Stimulated activated CD4-positive, alpha-beta T cell treated with anti-CD3 and anti-CD28 coated beads, Interleukin-2, amount 100 ng/mL, for 48 hours (primary cell): Measurements from ENCODE around the gene RAB25.
"Not testable (repeated sequence)": the region's sequence is repeated elsewhere in the genome, so short reads cannot be mapped to it uniquely, and the experiment has no call there.

Experiments
- DNase-seq, 2 donors: peaks; one replicate each; pipeline ENCODE4 v3.0.0-alpha.2; 2020

RAB25 gene

DNA sequence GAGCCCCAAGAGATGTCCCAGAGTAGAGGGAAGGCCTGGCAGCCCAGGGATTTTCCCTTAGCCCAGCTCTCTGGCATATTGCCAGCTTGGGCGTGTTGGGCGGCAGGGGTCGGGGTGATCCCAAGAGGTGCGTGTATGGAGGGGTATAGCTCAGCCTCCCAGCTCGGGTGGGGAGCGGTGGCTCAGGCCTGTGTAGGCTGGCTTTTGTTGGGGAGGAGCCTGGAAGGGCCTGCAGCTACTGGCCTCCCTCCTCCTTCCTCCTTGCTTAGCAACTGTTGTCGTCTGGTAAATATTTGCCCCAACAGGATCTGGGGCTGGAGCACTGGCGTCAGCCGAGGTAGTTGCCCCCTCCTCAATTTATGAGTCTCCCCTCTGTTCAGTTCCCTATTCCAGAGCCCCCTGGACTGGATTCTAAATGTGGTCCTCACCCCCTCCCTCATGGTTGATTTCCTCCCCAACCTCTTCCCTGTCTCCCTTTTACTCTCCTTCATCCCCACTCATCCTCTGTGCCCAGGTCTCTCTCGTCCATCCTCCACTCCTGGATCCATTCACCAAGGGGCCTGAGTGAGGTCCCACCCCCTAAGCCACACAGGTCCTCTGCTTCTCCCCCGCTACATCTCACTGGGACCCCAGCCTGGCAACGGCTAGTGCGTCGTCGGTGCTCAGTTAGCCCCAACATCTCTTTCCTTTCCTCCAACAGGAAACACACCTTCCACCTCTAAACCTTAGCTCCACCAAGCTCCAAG is 43.3 kb downstream of the RAB25 start:
- DNase-seq: no peak

- no peak for DNase-seq
These were observed 44.2 kb downstream of the RAB25 start for GRCh38 chr1:156104861-156105832.

GRCh38 chr1:156106624-156107488 is 45.9 kb downstream of the RAB25 start:
- DNase-seq: no peak

- no peak for DNase-seq
These were observed 47.1 kb downstream of the RAB25 start for GRCh38 chr1:156108057-156108456.

GRCh38 chr1:156108664-156109241 is 47.8 kb downstream of the RAB25 start:
- DNase-seq: no peak

DNA sequence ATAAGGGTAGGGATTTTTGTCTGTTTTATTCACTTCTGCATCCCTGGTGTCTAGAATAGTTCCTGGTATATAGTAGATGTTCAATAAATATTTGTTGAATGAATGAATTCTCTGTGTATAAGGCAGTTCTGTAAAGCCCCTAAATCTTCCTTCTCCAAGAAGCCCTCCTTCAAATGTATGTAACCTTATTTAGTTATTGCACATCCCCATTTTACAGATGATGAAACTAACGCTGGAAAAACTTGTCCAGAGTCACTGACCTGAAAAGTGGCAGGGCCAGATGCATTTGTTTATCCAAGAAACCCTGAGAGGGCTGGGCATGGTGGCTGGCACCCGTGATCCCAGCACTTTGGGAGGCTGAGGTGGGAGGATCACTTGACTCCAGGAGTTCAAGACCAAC is 49.3 kb downstream of the RAB25 start:
- DNase-seq: no peak

- no peak for DNase-seq
These were observed 50.5 kb downstream of the RAB25 start for GRCh38 chr1:156111355-156111962.

- DNase-seq: no peak
These were observed 51.5 kb downstream of the RAB25 start for GRCh38 chr1:156112276-156113137.

DNA sequence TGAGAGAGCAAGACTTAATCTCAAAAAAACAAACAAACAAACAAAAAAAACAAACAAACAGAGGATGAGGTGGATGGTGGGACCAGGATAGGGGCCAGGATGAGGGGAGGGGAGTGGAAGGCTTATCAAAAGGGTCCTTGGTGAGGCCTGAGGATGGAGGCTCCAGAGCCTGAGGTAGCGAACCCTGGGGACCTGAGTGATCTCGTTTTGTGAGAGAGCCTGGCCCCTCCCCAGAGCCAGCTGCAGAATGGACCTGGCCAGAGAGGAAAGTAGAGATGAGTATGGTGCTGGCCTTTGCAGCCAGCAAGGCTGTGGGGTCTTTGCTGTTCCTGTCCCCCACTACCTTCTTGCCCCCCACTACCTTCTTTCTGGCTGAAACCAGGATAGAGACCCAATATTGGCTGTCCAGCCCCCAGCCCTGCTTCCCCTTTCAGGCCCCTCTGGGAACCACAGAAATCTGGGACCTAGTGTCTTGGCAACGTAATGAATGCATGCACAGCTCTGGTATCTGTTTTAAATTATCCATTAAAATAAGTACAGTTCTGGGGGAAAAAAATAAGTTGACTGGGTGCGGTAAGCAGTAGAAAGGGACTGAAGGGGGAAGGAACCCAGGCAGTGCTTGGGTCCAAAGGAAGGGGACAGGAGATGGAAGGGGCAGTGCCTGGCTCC is 52.5 kb downstream of the RAB25 start:
- no peak for DNase-seq

DNA sequence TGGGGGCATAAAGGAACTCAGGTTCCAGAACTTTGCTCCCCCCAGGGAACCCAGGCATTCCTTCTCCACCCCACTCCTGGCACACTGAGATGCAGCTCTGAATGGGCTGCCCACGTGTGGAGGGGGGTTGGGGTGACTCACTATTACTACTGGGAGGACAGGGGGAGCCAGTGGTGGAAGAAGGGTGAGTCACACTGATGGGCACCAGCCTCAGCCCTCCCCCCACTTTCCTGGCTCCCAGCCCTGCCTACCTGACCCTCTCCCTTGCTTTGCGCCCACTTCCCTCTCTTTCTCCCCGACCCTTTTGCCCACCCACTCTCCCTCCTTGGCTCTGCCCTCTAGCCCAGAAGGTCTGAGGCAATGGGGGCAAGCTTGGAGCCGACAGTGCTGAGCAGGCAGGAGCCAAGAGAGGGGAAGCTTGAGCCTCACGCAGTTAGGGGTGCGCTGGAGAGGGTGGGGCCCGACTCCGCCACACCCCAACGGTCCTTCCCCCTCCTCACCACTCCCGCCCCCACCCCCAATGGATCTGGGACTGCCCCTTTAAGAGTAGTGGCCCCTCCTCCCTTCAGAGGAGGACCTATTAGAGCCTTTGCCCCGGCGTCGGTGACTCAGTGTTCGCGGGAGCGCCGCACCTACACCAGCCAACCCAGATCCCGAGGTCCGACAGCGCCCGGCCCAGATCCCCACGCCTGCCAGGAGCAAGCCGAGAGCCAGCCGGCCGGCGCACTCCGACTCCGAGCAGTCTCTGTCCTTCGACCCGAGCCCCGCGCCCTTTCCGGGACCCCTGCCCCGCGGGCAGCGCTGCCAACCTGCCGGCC is 53.4 kb downstream of the RAB25 start, which contains the start of gene LMNA:
Gene LMNA (plus strand): TSS at position 611 of the 818 bp plus-strand sequence. CDS start 208 bp downstream, outside the sequence.
- DNase-seq: peak; percentile 70

DNA sequence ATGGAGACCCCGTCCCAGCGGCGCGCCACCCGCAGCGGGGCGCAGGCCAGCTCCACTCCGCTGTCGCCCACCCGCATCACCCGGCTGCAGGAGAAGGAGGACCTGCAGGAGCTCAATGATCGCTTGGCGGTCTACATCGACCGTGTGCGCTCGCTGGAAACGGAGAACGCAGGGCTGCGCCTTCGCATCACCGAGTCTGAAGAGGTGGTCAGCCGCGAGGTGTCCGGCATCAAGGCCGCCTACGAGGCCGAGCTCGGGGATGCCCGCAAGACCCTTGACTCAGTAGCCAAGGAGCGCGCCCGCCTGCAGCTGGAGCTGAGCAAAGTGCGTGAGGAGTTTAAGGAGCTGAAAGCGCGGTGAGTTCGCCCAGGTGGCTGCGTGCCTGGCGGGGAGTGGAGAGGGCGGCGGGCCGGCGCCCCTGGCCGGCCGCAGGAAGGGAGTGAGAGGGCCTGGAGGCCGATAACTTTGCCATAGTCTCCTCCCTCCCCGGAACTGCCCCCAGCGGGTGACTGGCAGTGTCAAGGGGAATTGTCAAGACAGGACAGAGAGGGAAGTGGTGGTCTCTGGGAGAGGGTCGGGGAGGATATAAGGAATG is 54.1 kb downstream of the RAB25 start:
- DNase-seq: no peak

DNA sequence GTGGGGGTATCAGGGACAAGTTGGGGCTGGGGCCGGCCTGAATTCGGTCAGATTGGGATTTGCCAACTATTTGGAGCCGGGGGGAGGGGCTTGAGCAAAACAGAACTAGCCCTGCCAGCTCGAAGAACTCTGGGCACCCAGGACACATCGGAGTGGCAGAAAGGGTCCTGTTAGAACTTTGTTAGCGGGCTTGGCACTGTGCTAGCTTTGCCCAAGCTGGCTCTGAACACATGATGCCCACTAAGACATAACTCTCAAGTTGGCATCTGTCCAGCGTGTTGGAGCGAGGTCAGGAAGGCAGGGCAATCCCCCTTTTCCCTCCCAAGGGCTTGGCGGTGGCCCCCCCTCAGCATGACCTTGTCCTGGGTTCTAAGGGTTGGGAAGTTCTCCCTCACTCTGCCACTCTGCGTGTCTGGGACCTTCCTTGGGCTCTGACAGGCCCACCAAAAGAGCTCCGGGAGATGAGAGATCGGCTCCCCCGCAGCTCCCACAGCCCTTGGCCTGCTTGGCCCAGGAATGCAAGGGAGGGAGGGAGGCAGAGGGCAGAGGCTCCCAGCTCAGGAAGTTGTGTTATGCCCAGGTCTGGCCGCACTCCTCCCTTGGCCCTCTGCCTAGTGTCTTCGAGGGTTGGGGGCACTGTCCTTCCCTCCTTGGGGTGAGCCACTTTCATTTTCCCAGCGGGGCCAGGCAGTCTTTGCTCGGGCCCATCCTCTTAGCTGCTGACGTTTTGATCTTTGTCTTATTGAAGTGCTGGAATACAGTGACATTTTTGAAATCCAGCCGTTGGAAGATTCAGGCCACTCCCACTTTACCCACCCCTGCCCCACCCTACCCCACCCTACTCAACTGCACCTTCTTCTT is 54.8 kb downstream of the RAB25 start:
- no peak for DNase-seq

DNA sequence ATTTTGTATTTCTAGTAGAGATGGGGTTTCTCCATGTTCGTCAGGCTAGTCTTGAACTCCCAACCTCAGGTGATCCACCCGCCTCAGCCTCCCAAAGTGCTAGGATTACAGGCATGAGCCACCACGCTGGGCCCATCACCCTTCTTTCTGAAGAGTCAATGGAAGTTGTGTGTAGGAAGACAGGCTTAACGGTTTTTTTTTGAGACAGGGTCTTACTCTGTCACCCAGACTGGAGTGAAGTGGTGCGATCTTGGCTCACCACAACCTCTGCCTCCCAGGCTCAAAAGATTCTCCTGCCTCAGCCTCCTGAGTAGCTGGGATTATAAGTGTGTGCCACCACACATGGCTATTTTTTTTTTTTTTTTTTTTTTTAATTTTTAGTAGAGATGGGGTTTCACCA is 55.8 kb downstream of the RAB25 start:
- not testable (repeated sequence) for DNase-seq

GRCh38 chr1:156117414-156118176 is 56.6 kb downstream of the RAB25 start:
- no peak for DNase-seq

GRCh38 chr1:156118177-156118868 is 57.4 kb downstream of the RAB25 start:
- DNase-seq: no peak

DNA sequence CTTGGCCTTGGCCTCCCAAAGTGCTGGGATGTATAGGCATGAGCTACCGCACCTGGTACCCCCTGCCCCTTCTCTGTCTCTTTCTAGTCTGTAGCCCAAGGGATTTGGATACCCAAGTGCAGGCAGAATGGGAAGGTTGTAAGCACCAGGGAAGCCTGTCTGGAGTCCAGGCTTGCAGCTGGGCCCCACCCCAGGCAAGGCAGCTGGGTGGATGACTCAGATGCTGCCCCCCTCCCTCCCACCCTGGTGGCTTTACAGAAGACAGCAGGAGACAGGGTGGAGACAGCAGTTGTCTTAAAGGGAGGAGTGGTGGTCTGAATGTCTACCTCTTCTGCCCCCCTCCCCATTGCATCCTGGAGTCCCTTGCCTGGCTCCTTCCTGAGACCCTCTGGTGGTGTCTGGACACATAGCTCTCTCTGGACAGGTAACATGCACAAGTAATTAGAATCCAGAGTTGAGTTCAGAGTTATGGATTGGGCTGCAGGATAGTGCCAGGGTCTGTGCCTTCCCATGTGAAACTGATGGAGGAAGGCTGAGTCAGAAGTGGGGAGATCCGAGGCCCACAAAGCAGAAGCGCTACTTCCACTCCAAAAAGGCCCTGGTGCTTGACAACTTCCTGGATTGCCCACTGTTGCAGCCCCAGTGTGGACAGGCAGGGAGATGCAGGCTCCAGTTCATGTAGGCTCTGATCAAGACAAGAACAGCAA is 58.7 kb downstream of the RAB25 start:
- DNase-seq: no peak
